Measurements from ENCODE around the gene TEX19. TPM values are rescaled to one million over a fixed set of nuclear protein-coding genes. Genes with fewer than 3 reads are reported as not detected.

The TEX19 gene
- total RNA-seq (2021; fragmentation: NEBNext Ultra II Directional; extraction: Animal tissue kit (Norgen Biotek cat#: 25700)), result 0.38 and 0.54 TPM in 2 replicates
- 0.46 and 0.80 TPM in 2 replicates for polyA plus RNA-seq (2011; rRNA removed)
- polyA plus RNA-seq (2011; cell fraction: cytosol; rRNA removed), result 0.85 TPM
- polyA plus RNA-seq (2011; cell fraction: nucleus; rRNA removed), result 0.83 TPM
- polyA plus RNA-seq (2012, experiment 1 of 2), result 0.40 to 1.3 TPM (median 0.64 TPM) in 4 replicates
- 0.38 TPM for polyA plus RNA-seq (2012, experiment 2 of 2)
- polyA plus RNA-seq (2013, experiment 1 of 2), result 0.28 TPM
- polyA plus RNA-seq (2013, experiment 2 of 2), result 0.35 TPM
- polyA minus RNA-seq (2011; rRNA and poly(A)+ RNA removed), result 1.6 TPM in 2 replicates
- 0.95 TPM for polyA minus RNA-seq (2011; cell fraction: cytosol; rRNA and poly(A)+ RNA removed)
- polyA minus RNA-seq (2011; cell fraction: nucleus; rRNA and poly(A)+ RNA removed), result 0.60 TPM
- long read RNA-seq, experiment 1, partial matches to known transcripts, result 0 of 1 reads
- long read RNA-seq, experiment 1, other reads (novel, unspliced or antisense), result 1 of 1 reads
- long read RNA-seq, experiment 2, partial matches to known transcripts, result 0 of 2 reads
- long read RNA-seq, experiment 2, other reads (novel, unspliced or antisense), result 0 of 2 reads

GRCh38 chr17:82358465-82359350, at the start of gene TEX19:
TEX19 (plus strand) TSS chr17:82359247; CDS start chr17:82362151, 2,904 bp downstream.
- Histone ChIP-seq H2AFZ (ENCODE audit: low read length) (no peak within 1 kb of the TSS), H4K8ac (ENCODE audit: extremely low read depth, insufficient read depth, low read length) (no peak within 1 kb of the TSS), H2BK15ac (ENCODE audit: low read length) (no peak within 1 kb of the TSS), H2BK20ac (ENCODE audit: low read length) (no peak within 1 kb of the TSS), H3K36me3 (ENCODE audit: control insufficient read depth in 2 of 4, insufficient read depth in 4 of 4, low read length in 3 of 4) (no peaks in the 10 kb centered on the region), H3K4me1 (replicated peaks in 1 of 4; ENCODE audit: control insufficient read depth in 3 of 4, insufficient read depth in 4 of 4, low read length in 3 of 4) (peaks cover 0 to 11% (median 5%) of the 10 kb centered on the region in 4 experiments; a peak in 6 of 7 replicates), H3K27ac (ENCODE audit: low read depth, low read length) (no peak within 1 kb of the TSS), H4K91ac (replicated peaks; ENCODE audit: insufficient read length, low read length) (peak within 1 kb of the TSS; percentile 95), H3K27me3 (replicated peaks in 1 of 4; ENCODE audit: control insufficient read depth in 3 of 4, extremely low read depth in 1 of 4, insufficient read depth in 3 of 4, low read length in 3 of 4) (peaks cover 0 to 3% (median 1%) of the 10 kb centered on the region in 4 experiments; a peak in 3 of 7 replicates), H2BK5ac (ENCODE audit: low read depth, low read length) (no peak within 1 kb of the TSS; the same call in 1 of the 2 replicates), H3K4ac (replicated peaks; ENCODE audit: insufficient read length, low read depth, low read length) (no peak within 1 kb of the TSS), H2BK12ac (ENCODE audit: low read depth, low read length) (peak within 1 kb of the TSS; percentile 60; the same call in 1 of the 2 replicates), H3K18ac (ENCODE audit: extremely low read depth, low read length) (no peak within 1 kb of the TSS; the same call in 1 of the 2 replicates), H3K56ac (replicated peaks; ENCODE audit: insufficient read length, low read depth, low read length) (no peak within 1 kb of the TSS), H3K14ac (ENCODE audit: insufficient read length) (no peak within 1 kb of the TSS), H3K9me3 (ENCODE audit: insufficient read depth in 2 of 2, low read depth in 1 of 2, low read length in 1 of 2) (no peaks in the 10 kb centered on the region), H3K23me2 (ENCODE audit: low read depth, low read length) (no peaks in the 10 kb centered on the region), H4K20me1 (replicated peaks in 1 of 2; ENCODE audit: control insufficient read depth in 1 of 2, insufficient read depth in 2 of 2, low read length in 2 of 2) (no peaks in the 10 kb centered on the region), H3K4me2 (ENCODE audit: insufficient read depth in 1 of 2, low read depth in 2 of 2, low read length in 2 of 2) (no peak within 1 kb of the TSS), H3K9ac (replicated peaks in 1 of 4; ENCODE audit: extremely low read depth in 1 of 4, low read depth in 3 of 4, low read length in 3 of 4) (no peak within 1 kb of the TSS), H3K4me3 (ENCODE audit: extremely low read depth in 1 of 4, insufficient read depth in 2 of 4, low read depth in 3 of 4, low read length in 4 of 4) (no peak within 1 kb of the TSS), H2AK5ac (ENCODE audit: low read depth, low read length) (peak within 1 kb of the TSS; percentile 53; the same call in 1 of the 2 replicates), H3K23ac (ENCODE audit: insufficient read length) (no peak within 1 kb of the TSS), H3K79me1 (ENCODE audit: low read depth, low read length) (no peaks in the 10 kb centered on the region; the same call in 1 of the 2 replicates), H4K5ac (ENCODE audit: insufficient read length, low read depth, low read length) (peak within 1 kb of the TSS; percentile 22), H3K79me2 (ENCODE audit: control insufficient read depth in 1 of 2, insufficient read depth in 2 of 2, low read length in 2 of 2) (no peaks in the 10 kb centered on the region), H2BK120ac (replicated peaks; ENCODE audit: low read depth, low read length) (peak within 1 kb of the TSS; percentile 43)
- ChIA-PET CTCF (ENCODE audit: partially characterized antibody) (interaction anchor here (0.6 to 2.5 kb wide), 6 partner anchors 12 to 240 kb away, joined by 3 to 15 read pairs (median 4); partner anchors contain the start of gene UTS2R), POLR2A (ENCODE audit: partially characterized antibody) (interaction anchor here (0.6 to 2.1 kb wide), 4 partner anchors 8 to 69 kb away, joined by 3 to 5 read pairs (median 3); no protein-coding TSS in a partner anchor)
- 84% methylated on average over 19 of the region's 21 CpGs; no CpG with 5 or more reads in 1 of the 2 experiments for WGBS, 2 experiments (ENCODE audit: extremely low coverage in 1 of 2, insufficient coverage in 1 of 2, insufficient read length in 1 of 2, insufficient replicate concordance in 2 of 2, low coverage in 1 of 2, low lambda C conversion rate in 2 of 2, missing lambda C conversion rate in 1 of 2)
- DNase-seq (ENCODE audit: low read depth in 1 of 2, low spot score in 2 of 2) (no peak), FAIRE-seq (no peak)
- TF ChIP-seq NANOG (IDR thresholded peaks at IDR 0.05; ENCODE audit: insufficient read depth, low read depth, low read length, poor library complexity, severe bottlenecking) (no peak), GTF2F1 (IDR thresholded peaks at IDR 0.05; ENCODE audit: borderline replicate concordance, low read depth, low read length) (no peak), RAD21 (IDR thresholded peaks at IDR 0.05 in 1 of 2, conservative IDR thresholded peaks at IDR 0.05 in 1 of 2; ENCODE audit: low read depth in 2 of 2, low read length in 2 of 2) (no peak), SRF (IDR thresholded peaks at IDR 0.05; ENCODE audit: low read depth, low read length) (no peak), BACH1 (IDR thresholded peaks at IDR 0.05; ENCODE audit: low read length) (peak; percentile 91), EZH2 (IDR thresholded peaks at IDR 0.05; ENCODE audit: low read depth, low read length, severe bottlenecking) (no peak), E2F6 (IDR thresholded peaks at IDR 0.05) (peak; percentile 88)
